ENCODE data around the gene SLC36A1.
A peak's percentile ranks its signal among the peaks of the same experiment; 100 is the strongest.

SLC36A1 gene

DNA sequence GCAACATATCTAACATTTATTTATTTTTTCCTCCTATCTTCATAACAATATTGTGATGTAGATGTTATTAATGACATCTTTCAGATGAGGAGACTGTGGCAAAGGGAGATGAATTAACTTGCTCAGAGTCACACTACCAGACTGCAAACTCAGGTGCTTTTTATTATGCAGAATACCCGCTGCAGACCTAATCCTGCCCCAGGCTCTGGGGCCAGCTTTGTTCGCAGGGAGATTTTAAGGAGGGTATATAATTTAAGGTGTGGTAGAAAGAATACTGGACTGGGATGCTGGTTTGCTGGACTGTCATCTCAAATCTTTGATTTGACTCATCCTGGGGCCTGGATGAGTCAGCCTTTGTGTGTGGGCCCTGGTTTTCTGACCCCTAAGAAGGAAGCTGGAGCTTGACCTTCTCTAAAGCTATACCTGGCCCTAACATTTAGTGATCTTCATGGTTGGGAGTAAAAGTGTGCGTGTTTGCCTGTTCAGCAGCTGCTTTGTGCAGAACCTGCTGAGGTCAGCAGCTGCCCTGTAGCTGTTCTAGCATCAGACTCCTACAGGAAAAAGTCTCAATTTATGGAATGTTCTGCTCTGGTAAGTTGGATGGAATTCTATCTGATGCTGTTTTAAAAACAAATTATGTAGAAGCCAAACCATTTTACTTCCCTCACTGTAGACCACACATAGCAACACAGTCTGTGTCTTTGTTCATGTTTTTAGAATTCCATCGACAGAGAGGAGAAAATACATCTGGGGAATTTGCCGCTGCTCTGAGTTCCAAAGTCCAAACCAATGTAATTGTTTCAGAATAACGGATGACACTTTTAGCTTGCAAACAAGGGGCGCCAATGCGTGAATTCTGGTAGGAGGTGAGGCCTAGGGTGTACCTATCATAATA is 4.5 kb downstream of the SLC36A1 start:
- TF ChIP-seq FOXM1 (IDR thresholded peaks at IDR 0.05; ENCODE audit: borderline replicate concordance) (no peak), ZNF384 (IDR thresholded peaks at IDR 0.05) (no peak), HDGF (IDR thresholded peaks at IDR 0.05; ENCODE audit: borderline replicate concordance) (no peak), SUZ12 (IDR thresholded peaks at IDR 0.05) (no peak), NFRKB (IDR thresholded peaks at IDR 0.05) (no peak), FOXA1 (IDR thresholded peaks at IDR 0.05) (no peak), CTBP1 (IDR thresholded peaks at IDR 0.05; ENCODE audit: borderline replicate concordance) (no peak), FOXK2 (IDR thresholded peaks at IDR 0.05) (no peak), TARDBP (IDR thresholded peaks at IDR 0.05) (no peak), ELF4 (IDR thresholded peaks at IDR 0.05) (no peak), SP1 (IDR thresholded peaks at IDR 0.05) (no peak), LEF1 (IDR thresholded peaks at IDR 0.05; ENCODE audit: borderline replicate concordance) (no peak), L3MBTL2 (conservative IDR thresholded peaks at IDR 0.05) (no peak)
- TF ChIP-seq, protein P1, sequence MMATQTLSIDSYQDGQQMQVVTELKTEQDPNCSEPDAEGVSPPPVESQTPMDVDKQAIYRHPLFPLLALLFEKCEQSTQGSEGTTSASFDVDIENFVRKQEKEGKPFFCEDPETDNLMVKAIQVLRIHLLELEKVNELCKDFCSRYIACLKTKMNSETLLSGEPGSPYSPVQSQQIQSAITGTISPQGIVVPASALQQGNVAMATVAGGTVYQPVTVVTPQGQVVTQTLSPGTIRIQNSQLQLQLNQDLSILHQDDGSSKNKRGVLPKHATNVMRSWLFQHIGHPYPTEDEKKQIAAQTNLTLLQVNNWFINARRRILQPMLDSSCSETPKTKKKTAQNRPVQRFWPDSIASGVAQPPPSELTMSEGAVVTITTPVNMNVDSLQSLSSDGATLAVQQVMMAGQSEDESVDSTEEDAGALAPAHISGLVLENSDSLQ (IDR thresholded peaks at IDR 0.05), result no peak
- DNase-seq (ENCODE audit: extremely low spot score), result no peak
- CTCF ChIA-PET, result interaction anchor here (0.9 kb wide), 1 partner anchor 72 kb away, joined by 3 read pairs; no protein-coding TSS in a partner anchor
- POLR2A ChIA-PET, result no interaction called here

DNA sequence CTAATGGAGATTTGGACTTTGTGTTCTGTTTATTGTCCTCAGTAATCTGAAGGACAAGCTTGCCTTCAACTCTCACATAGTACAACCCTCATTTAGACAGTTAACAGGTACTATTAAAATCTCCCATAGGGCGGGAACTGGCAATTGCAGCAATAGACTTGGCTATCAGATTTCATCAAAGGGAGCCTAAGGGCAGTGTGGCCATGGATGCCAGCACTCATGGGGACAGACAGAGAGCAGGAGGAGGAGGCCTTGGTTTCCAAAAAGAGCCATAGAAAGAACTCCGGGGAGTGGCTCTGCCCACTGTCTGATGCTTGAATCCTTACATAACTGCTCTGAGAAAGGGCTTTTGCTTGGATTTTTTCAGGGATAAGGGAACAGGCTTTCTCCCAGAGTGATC is 6.8 kb downstream of the SLC36A1 start:
- CTCF ChIA-PET, result interaction anchor here (0.6 to 1.8 kb wide), 2 partner anchors 69 to 198 kb away, joined by 3 to 5 read pairs; no protein-coding TSS in a partner anchor
- POLR2A ChIA-PET, result no interaction called here
- TF ChIP-seq FOXA1 (IDR thresholded peaks at IDR 0.05) (no peak), NFRKB (IDR thresholded peaks at IDR 0.05) (no peak), CTBP1 (IDR thresholded peaks at IDR 0.05; ENCODE audit: borderline replicate concordance) (no peak), TARDBP (IDR thresholded peaks at IDR 0.05) (no peak), FOXK2 (IDR thresholded peaks at IDR 0.05) (no peak)
- peak; percentile 49 for DNase-seq (ENCODE audit: extremely low spot score)

DNA sequence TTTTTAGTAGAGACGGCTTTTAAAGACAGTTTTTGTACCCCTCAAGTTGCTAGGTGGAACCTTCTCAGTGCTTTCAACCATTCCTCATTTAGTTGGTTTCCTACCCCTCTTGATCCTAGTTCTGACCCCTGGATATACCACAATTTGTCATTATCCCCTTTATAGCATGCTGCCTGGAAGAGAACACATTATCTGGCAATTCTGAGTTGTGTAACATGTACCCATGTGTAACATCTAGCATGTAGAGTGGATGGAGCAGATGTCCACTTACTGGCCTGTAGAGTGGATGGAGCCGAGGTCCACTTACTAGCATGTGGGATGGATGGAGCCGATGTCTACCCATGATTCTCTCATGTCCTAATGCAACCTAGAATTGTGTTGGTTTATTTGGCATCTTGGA is 7.5 kb downstream of the SLC36A1 start:
- ChIA-PET CTCF (interaction anchor here (0.6 to 0.7 kb wide), 2 partner anchors 25 to 454 kb away, joined by 3 read pairs; no protein-coding TSS in a partner anchor), POLR2A (no interaction called here)
- DNase-seq (ENCODE audit: extremely low spot score), result no peak
- TF ChIP-seq SUZ12 (IDR thresholded peaks at IDR 0.05) (no peak), FOXA1 (IDR thresholded peaks at IDR 0.05) (no peak), CTBP1 (IDR thresholded peaks at IDR 0.05; ENCODE audit: borderline replicate concordance) (no peak), ZNF384 (IDR thresholded peaks at IDR 0.05) (no peak), ARNT (IDR thresholded peaks at IDR 0.05) (no peak), TARDBP (IDR thresholded peaks at IDR 0.05) (no peak), BHLHE40 (IDR thresholded peaks at IDR 0.05; ENCODE audit: borderline replicate concordance) (no peak), FOXK2 (IDR thresholded peaks at IDR 0.05) (no peak), HDGF (IDR thresholded peaks at IDR 0.05; ENCODE audit: borderline replicate concordance) (no peak), ELF4 (IDR thresholded peaks at IDR 0.05) (no peak), L3MBTL2 (conservative IDR thresholded peaks at IDR 0.05) (no peak), NFRKB (IDR thresholded peaks at IDR 0.05) (no peak), SP1 (IDR thresholded peaks at IDR 0.05) (no peak)
- TF ChIP-seq, protein P1 (IDR thresholded peaks at IDR 0.05), result no peak

DNA sequence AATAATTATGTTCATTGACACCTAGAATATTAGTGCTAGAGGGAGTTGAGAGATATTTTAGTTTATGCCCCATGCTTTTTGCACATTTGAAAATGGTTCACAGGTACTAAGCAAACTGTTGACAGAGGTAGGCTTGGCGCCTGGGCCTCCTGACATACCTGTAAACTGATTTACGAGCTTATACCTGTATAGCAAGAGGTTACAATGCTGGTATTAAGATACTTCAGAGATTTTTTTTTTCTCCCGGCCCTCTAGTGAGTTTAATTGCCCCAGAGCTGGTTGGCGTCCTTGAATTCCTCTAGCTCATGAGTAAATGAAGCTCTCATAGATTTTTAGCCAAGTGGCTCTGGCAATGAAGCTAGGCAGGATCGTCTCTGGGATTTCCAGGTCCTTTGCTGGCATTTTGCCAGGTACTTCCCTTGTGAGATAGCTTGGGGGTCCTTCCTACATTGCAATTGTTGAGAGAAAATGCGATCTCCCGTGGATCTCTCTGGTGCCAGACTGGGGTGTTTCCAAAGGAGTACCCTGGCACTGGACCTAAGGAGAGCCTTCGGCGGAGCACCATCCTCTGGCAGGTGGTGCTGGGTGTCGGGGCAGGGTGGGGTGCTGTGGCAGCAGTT is 9.0 kb downstream of the SLC36A1 start:
- POLR2A ChIA-PET, result interaction anchor here (0.9 kb wide), 1 partner anchor 9 kb away, joined by 3 read pairs; the partner anchor contains the start of gene SLC36A1
- TF ChIP-seq TARDBP (IDR thresholded peaks at IDR 0.05) (no peak), ELF4 (IDR thresholded peaks at IDR 0.05) (no peak), SUZ12 (IDR thresholded peaks at IDR 0.05) (no peak), HDGF (IDR thresholded peaks at IDR 0.05; ENCODE audit: borderline replicate concordance) (no peak), ZNF384 (IDR thresholded peaks at IDR 0.05) (no peak), FOXK2 (IDR thresholded peaks at IDR 0.05) (no peak), L3MBTL2 (conservative IDR thresholded peaks at IDR 0.05) (no peak)
- TF ChIP-seq, protein P1 (IDR thresholded peaks at IDR 0.05), result no peak
- CTCF ChIA-PET, result interaction anchor here (0.6 kb wide), 1 partner anchor 117 kb away, joined by 3 read pairs; no protein-coding TSS in a partner anchor
- DNase-seq (ENCODE audit: extremely low spot score), result no peak

DNA sequence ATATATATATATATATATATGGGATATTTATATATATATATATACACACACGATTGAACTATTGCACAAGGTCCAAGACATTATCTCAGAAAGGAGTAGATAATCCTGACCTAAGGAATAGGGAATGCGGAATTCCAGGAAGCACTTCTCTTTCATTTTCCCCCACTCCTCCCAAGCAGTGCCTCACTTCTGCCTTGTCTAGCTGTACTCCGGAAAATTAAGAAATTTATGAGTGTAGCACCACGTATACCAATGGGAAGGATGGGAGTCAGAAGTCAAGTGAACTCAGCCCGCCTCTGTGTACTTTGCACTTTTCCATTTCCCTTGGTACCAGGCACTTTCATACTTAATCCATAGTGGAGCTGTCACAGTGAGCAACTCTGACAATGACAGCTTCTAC is 10.9 kb downstream of the SLC36A1 start:
- CTCF ChIA-PET, result interaction anchor here (1.5 kb wide), 1 partner anchor 9 kb away, joined by 5 read pairs; no protein-coding TSS in a partner anchor
- TF ChIP-seq FOXM1 (IDR thresholded peaks at IDR 0.05; ENCODE audit: borderline replicate concordance) (no peak), NFRKB (IDR thresholded peaks at IDR 0.05) (no peak), BHLHE40 (IDR thresholded peaks at IDR 0.05; ENCODE audit: borderline replicate concordance) (no peak), FOXK2 (IDR thresholded peaks at IDR 0.05) (no peak), ZNF384 (IDR thresholded peaks at IDR 0.05) (no peak), L3MBTL2 (conservative IDR thresholded peaks at IDR 0.05) (no peak), CTBP1 (IDR thresholded peaks at IDR 0.05; ENCODE audit: borderline replicate concordance) (no peak), SUZ12 (IDR thresholded peaks at IDR 0.05) (no peak), TARDBP (IDR thresholded peaks at IDR 0.05) (no peak), HDGF (IDR thresholded peaks at IDR 0.05; ENCODE audit: borderline replicate concordance) (no peak), ARNT (IDR thresholded peaks at IDR 0.05) (no peak)
- TF ChIP-seq, protein P1 (IDR thresholded peaks at IDR 0.05), result no peak
- DNase-seq (ENCODE audit: extremely low spot score), result no peak
- POLR2A ChIA-PET, result interaction anchor here (1.0 kb wide), 1 partner anchor 11 kb away, joined by 3 read pairs; the partner anchor contains the start of gene SLC36A1

Measured in HEK293T (cell line).